ENCODE results near the gene ATP4A.
"Not testable (repeated sequence)": the region's sequence is repeated elsewhere in the genome, so short reads cannot be mapped to it uniquely, and the experiment has no call there.

ATP4A gene

DNA sequence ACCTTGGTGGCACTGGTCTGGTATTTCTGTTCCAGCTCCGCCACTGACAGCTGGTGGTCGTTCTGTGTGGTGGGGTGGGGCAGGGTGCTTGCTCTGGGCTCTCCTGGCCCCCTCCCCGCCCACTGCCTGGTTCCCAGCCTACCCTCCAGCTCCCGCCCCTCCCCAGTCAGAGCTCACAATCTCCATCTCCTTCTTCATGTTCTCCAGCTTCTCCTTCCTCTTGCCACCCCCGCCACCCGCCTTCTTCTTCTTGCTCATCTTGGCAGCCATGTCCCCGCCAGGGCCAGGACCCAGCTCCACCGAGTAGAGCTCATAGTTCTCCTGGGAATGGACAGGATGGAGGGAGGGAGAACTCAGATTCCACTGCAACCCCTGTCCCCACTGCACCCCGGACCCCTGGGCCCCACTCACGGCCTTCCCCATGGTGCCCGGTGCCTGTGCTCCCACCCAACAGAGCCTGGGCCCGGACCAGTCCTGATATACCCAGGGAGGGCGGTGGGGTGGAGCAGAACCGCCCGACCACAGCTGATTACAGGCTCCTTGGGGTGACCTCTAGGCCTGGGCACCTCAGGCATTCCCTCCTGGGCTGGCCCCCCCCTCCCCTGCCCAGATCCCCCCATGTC lies at the start of gene ATP4A:
Gene ATP4A (minus strand): TSS at position 452 of the 623 bp plus-strand sequence. CDS start 29 bp downstream, at position 423.
- DNase-seq (ENCODE audit: low read depth) = no peak

DNA sequence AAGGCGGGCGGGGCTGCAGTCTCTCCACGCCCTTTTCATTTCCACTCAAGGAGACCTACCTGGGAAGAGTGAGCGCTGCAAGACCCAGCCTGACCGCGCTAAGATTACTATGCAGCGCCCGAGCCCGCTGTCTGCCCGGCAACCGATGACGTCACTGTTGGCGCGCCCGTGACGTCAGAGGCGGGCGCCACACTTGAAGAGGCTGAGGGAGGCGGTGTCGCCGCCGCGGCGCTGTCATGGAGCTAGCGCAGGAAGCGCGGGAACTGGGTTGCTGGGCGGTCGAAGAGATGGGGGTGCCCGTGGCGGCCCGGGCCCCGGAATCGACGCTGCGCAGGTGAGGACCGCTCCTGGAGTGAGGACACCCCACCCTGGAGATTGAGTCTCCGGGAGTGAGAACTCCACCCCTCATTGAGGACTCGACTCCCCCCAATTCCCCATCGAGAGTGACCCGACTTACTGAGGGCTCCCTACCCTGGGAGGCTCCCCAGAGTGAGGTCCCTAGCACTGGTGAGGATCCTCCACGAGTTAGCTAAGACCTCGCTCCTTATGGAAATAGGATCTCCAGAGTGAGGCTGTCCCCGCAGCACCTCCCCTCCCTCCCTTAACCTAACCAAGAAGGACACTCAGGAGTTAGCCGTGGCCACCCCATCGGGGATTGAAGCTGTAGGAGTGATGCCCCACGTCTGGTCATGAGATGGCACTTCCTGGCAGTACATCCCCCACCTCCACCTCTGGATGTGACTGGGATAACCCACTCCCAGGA lies 49.3 kb upstream of the ATP4A start, which contains the start of gene HAUS5:
Gene HAUS5 (plus strand): TSS at position 177 of the 763 bp plus-strand sequence. CDS start 60 bp downstream, at position 237.
- peak; percentile 90 for DNase-seq (ENCODE audit: low read depth)

DNA sequence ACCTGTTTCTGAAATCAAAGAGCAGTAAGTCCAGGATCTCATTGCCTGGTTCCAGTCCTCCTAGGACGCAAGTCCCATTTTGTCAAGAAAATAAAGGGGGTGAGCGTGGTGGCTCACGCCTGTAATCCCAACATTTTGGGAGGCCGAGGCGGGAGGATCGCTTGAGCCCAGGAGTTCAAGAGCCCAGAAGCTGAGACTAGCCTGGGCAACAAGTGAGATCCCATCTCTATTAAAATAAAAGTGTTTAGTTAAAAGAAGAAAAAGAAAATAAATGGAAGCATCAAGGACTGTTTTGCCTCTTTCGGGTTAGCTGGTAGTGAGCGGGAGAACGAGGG lies 48.7 kb upstream of the ATP4A start:
- no peak for DNase-seq (ENCODE audit: low read depth)

- no peak for DNase-seq (ENCODE audit: low read depth)
These were observed 46.4 kb upstream of the ATP4A start for GRCh38 chr19:35609851-35610353.

GRCh38 chr19:35608251-35608650 lies 44.8 kb upstream of the ATP4A start:
- DNase-seq (ENCODE audit: low read depth) = peak; percentile 24

GRCh38 chr19:35607661-35608060 lies 44.2 kb upstream of the ATP4A start:
- no peak for DNase-seq (ENCODE audit: low read depth)

GRCh38 chr19:35607170-35607569 lies 43.7 kb upstream of the ATP4A start:
- DNase-seq (ENCODE audit: low read depth) = not testable (repeated sequence)

GRCh38 chr19:35604436-35604835 lies 41.0 kb upstream of the ATP4A start:
- DNase-seq (ENCODE audit: low read depth) = not testable (repeated sequence)

DNA sequence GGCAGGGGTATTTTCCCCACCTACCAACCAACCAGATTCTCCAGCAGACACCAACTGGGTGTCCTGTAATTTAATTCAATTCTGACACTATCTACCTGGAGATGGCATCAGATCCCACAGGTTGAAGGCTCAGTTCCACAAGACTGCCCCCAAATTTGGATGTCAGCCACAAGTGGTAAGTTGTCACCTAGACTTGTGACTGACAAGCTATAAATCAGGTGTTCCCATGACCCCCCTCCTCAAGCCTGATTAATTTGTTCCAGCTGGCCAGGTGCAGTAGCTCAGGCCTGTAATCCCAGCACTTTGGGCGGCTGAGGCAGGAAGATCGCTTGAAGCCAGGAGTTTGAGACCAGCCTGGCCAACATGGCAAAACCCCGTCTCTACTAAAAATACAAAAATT lies 38.5 kb upstream of the ATP4A start:
- no peak for DNase-seq (ENCODE audit: low read depth)

- DNase-seq (ENCODE audit: low read depth) = peak; percentile 38
These were observed 33.0 kb upstream of the ATP4A start for GRCh38 chr19:35596366-35596999.

DNA sequence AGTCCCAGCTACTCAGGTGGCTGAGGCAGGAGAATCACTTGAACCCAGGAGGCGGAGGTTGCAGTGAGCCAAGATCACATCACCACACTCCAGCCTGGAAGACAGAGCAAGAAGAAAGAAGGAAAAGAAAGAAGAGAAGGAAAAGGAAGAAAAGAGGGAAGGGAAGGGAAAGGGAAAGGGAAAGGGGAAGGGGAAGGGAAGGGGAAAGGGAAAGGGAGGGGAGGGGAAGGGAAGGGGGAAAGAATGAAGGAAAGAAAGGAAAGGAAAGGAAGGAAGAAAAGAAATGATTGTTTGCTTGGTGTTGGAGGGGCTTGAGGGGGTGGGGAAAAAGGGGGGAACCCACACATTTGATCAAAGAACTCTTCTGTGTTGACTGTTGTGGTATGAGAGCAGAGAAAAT lies 32.5 kb upstream of the ATP4A start:
- DNase-seq (ENCODE audit: low read depth) = no peak

DNA sequence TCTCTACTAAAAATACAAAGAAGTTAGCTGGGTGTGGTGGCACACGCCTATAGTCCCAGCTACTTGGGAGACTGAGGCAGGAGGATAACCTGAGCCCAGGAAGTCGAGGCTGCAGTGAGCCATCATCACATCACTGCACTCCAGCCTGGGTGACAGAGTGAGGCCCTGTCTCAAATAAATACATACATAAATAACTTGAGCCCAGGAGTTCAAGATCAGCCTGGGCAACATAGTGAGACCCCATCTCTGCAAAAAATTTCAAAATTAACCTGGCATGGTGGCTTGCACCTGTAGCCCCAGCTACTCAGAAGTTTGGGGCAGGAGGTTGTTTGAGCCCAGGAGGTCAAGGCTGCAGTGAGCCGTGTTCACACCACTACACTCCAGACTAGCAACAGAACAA lies 31.6 kb upstream of the ATP4A start:
- DNase-seq (ENCODE audit: low read depth) = not testable (repeated sequence)

DNA sequence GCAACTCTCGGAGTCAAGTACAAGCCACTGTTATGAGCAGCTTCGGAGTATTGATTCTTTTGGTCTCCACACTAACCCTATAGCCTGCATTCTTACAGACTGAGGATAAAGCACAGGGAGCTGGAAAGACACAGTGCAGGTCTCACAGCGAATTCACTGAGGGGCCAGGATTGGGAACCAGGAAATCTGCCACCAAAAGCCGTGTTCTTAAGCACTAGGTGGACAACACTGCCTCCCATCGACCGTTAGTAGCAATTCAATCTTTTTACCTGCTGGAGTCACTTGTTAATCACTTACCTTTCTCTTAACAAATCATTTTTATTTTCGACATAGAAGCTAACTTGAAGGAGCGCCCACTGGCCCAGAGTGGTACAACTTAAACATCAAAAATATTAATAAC lies 28.8 kb upstream of the ATP4A start:
- peak; percentile 41 for DNase-seq (ENCODE audit: low read depth)

DNA sequence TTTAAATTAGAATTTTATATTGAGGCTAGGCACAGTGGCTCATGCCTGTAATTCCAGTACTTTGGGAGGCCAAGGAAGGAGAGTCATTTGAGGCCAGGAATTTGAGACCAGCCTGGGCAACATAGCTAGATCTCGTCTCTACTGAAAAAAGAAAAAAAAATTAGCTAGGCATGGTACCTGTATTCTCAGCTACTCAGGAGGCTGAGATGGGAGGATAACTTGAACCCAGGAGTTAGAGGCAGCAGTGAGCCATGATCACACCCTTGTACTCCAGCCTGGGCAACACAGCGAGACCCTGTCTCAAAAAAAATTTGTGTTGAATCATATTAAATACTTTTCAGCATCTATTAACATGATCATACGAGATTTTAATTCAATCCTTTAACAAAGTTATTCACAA lies 27.4 kb upstream of the ATP4A start:
- no peak for DNase-seq (ENCODE audit: low read depth)

DNA sequence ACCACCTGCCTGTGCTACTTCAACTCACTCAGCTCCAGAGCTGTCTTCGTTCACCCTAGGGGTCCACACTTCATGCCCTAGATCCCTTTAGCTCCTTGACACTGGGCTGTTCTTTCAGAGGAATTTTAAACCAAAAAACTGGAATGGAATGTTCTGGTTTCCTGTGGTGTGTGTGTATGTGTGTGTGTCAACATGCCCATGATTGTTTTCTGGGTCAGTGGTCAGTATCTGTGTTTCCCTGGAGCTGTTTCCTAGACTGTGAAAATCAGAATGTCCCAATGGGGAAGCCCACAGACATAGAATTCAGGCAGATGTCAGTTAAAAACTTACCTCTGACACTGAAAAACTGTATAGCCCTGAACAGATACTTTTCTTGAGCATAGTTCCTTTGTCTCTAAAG lies 23.9 kb upstream of the ATP4A start:
- no peak for DNase-seq (ENCODE audit: low read depth)

GRCh38 chr19:35585848-35586247 lies 22.4 kb upstream of the ATP4A start, which contains the start of gene PMIS2:
PMIS2 (plus strand) TSS chr19:35586173; CDS start chr19:35586260, 87 bp downstream.
- peak; percentile 5 for DNase-seq (ENCODE audit: low read depth)

- DNase-seq (ENCODE audit: low read depth) = no peak
These were observed 19.3 kb upstream of the ATP4A start for GRCh38 chr19:35582760-35583159.

DNA sequence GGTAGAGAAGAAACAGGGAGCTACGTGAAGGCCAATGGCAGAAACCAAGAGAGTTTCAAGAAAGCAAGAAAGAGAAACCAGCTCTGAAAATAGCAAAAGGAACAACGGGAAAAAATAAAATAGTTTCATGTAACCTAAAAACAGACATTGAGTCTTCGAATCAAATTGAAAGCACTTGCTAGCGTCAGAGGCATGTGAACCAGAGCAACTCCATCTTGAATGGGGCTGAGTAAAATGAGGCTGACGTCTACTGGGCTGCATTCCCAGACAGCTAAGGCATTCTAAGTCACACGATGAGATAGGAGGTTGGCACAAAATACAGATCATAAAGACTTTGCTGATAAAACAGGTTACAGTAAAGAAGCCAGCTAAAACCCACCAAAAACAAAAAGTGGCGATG lies 15.2 kb upstream of the ATP4A start:
- DNase-seq (ENCODE audit: low read depth) = no peak

GRCh38 chr19:35577918-35578317 lies 14.5 kb upstream of the ATP4A start:
- no peak for DNase-seq (ENCODE audit: low read depth)

DNA sequence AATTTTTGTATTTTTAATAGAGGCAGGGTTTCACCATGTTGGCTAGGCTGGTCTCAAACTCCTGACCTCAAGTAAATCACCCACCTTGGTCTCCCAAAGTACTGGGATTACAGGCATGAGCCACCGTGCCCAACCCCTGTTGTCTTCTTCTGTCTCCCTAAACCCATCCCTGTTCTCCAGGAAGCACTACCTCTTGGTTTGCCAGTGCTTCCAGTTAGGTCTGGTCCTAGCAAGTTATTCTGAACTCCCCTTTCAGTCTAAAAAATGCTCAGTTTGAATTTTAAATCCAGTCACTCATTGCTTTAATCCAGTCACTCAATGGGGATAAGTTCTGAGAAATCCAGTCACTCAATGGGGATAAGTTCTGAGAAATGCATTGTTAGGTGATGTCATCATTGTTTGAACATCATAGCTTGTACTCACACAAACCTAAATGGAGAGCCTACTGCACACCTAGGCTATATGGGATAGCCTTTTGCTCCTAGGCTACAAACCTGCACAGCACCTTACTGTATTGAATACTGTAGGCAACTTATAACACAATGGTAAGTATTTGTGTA lies 8.0 kb upstream of the ATP4A start:
- no peak for DNase-seq (ENCODE audit: low read depth)

GRCh38 chr19:35569281-35569781 lies 5.9 kb upstream of the ATP4A start:
- no peak for DNase-seq (ENCODE audit: low read depth)

DNA sequence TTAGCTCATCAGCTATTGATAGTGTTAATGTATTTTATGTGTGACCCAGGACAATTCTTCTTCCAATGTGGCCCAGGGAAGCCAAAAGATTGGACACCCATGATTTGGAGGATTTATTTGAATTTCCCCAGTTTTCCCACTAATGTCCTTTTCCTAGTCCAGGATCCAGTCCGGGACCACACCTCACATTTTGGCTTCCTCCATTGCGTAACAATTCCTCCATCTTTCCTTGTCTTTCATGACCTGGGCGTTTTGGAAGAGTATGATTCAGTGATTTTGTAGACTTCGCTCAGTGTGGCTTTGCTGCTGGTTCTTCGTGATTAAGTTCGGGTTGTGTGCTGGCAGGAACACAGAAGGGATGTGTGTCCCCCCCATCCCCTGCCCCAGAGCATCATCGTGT lies 3.3 kb upstream of the ATP4A start:
- DNase-seq (ENCODE audit: low read depth) = no peak
